BJ (cell line): Measurements from ENCODE around the gene SRSF6. TPM values are rescaled to one million over a fixed set of nuclear protein-coding genes. Genes with fewer than 3 reads are reported as not detected.

Experiments
- CTCF ChIA-PET: fragments of 350-600 bp; formaldehyde crosslinking; extraction: SDS; loops from one replicate; lab custom pipeline; 2021; ENCODE audit warnings: antibody characterized with exemption, inconsistent platforms; lab: Yijun Ruan, JAX
- POLR2A ChIA-PET: fragments of 300-600 bp; sonication (Branson Sonifier 250); formaldehyde crosslinking; extraction: SDS; loops from one replicate; lab custom pipeline; 2021; ENCODE audit warnings: antibody characterized with exemption; lab: Charles Lee
- DNase-seq: peaks from one replicate; pipeline ENCODE4 v3.0.0-alpha.2; 2011; ENCODE audit warnings: low read depth
- H3K27me3 ChIP-seq: 2 replicates; pipeline ENCODE4 v1.6.0; 2011; ENCODE audit warnings: low read length; ENCODE audit not compliant: control insufficient read depth, insufficient read depth
- H3K36me3 ChIP-seq: 2 replicates; pipeline ENCODE4 v1.5.1; 2011; ENCODE audit warnings: low read length; ENCODE audit not compliant: control insufficient read depth, insufficient read depth
- H3K4me3 ChIP-seq: 2 replicates; pipeline ENCODE4 v1.5.1; 2011; ENCODE audit warnings: low read depth, mild to moderate bottlenecking, control low read depth, low read length
- polyA plus RNA-seq: library from polyadenylated mRNA; depleted of rRNA; stranded (reverse); fragments of >200 nt; gene quantifications from 2 replicates; pipeline ENCODE4 v1.2.3, GENCODE V29; 2011; rRNA removed
- small RNA-seq: library from RNA; depleted of rRNA; stranded (forward); fragments of <200 nt; gene quantifications from one replicate; pipeline ENCODE3, GENCODE V24; 2012; ENCODE audit warnings: low replicate concordance, low read depth; ENCODE audit not compliant: insufficient read length
- TF ChIP-seq, protein P1 (sequence below): IDR thresholded peaks from 2 replicates; pipeline ENCODE4 v1.5.1; 2011; ENCODE audit warnings: low read depth, mild to moderate bottlenecking, control low read depth, inconsistent platforms, low read length, moderate library complexity; ENCODE audit not compliant: insufficient read depth

SRSF6 gene
- polyA plus RNA-seq, 1 experiment = 76.1 TPM

DNA sequence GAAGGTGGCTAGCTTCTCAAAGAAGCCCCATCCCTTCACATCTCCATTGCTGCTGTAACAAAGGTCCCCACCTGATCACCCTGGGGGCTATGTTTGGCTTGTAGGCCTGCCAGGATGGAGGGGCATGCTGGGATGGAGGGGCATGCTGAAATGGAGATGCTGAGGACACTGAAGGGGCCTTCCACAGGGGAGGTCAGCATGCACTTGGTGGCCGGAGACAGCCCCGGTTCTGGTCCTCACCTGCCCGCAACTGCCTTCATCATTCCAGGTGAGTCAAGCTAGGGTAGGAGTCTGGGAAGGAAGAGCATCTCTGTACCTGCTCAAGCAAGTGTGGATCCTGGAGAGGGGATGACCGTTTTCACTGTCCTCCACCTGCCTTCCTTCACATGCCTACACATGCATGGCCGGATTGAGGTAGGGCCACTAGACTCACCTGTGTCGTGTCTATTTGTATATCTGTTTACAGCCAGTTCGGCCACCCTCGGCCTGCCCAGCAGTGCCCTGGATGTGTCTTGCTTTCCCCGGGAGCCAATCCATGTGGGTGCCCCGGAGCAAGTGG, 55.8 kb downstream of the SRSF6 start:
- ChIA-PET POLR2A (no interaction called here), CTCF (interaction anchor here (1.0 kb wide), 1 partner anchor 24 kb away, joined by 3 read pairs; no protein-coding TSS in a partner anchor)
- DNase-seq = no peak
- TF ChIP-seq, protein P1, sequence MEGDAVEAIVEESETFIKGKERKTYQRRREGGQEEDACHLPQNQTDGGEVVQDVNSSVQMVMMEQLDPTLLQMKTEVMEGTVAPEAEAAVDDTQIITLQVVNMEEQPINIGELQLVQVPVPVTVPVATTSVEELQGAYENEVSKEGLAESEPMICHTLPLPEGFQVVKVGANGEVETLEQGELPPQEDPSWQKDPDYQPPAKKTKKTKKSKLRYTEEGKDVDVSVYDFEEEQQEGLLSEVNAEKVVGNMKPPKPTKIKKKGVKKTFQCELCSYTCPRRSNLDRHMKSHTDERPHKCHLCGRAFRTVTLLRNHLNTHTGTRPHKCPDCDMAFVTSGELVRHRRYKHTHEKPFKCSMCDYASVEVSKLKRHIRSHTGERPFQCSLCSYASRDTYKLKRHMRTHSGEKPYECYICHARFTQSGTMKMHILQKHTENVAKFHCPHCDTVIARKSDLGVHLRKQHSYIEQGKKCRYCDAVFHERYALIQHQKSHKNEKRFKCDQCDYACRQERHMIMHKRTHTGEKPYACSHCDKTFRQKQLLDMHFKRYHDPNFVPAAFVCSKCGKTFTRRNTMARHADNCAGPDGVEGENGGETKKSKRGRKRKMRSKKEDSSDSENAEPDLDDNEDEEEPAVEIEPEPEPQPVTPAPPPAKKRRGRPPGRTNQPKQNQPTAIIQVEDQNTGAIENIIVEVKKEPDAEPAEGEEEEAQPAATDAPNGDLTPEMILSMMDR = no peak
- Histone ChIP-seq H3K36me3 (no peaks in the 10 kb centered on the region), H3K4me3 (peak overlapping the region; percentile 50), H3K27me3 (no peaks in the 10 kb centered on the region; the same call in 1 of the 2 replicates)

Small RNA genes within 50 kb of the gene (small RNA-seq; reads per million reads assigned to genes)
- gene RF00019 = not detected
- gene RNU6-1251P = not detected

Other genes starting within 250 kb of the SRSF6 start
- 3.0 and 4.5 TPM in 2 replicates for gene L3MBTL1, start 49.8 kb downstream of the SRSF6 start, polyA plus RNA-seq
- gene SGK2, start 101.1 kb downstream of the SRSF6 start, polyA plus RNA-seq = 0.16 and 0.47 TPM in 2 replicates
- gene IFT52, start 133.0 kb downstream of the SRSF6 start, polyA plus RNA-seq = 47.4 and 47.6 TPM in 2 replicates
- 6.4 and 9.8 TPM in 2 replicates for gene MYBL2, start 209.2 kb downstream of the SRSF6 start, polyA plus RNA-seq